IMR-90 (cell line): ENCODE measurements around the gene ARHGEF12. TPM values are rescaled to one million over a fixed set of nuclear protein-coding genes. Genes with fewer than 3 reads are reported as not detected.
A peak's percentile ranks its signal among the peaks of the same experiment; 100 is the strongest.

Experiments used
- ATAC-seq: fragments of 200-7000 bp; cut with Tn5 transposase; 2 replicates; pipeline ENCODE4 v1.9.1; 2020; ENCODE audit warnings: low read depth, mild to moderate bottlenecking, moderate library complexity
- BruUV-seq: library from RNA; stranded (reverse); fragments of 400-500 nt; replicated peaks from 2 replicates; lab custom pipeline; 2021; lab: Mats Ljungman, UMichigan
- CTCF ChIA-PET: fragments of 300-600 bp; formaldehyde crosslinking; extraction: SDS; loops from one replicate; lab custom pipeline; 2021; ENCODE audit warnings: antibody characterized with exemption; lab: Yijun Ruan, JAX
- POLR2A ChIA-PET: fragments of 300-600 bp; sonication (Branson Sonifier 250); formaldehyde crosslinking; loops from one replicate; lab custom pipeline; 2022; ENCODE audit warnings: antibody characterized with exemption; ENCODE audit not compliant: unreplicated experiment; lab: Charles Lee
- DNase-seq: peaks from one replicate; pipeline ENCODE4 v3.0.0; 2013
- H2AFZ ChIP-seq: replicated peaks from 2 replicates; pipeline ENCODE3; 2013; ENCODE audit warnings: low read length, mild to moderate bottlenecking; ENCODE audit not compliant: poor library complexity
- H2AK5ac ChIP-seq: 2 replicates; pipeline ENCODE4 v1.6.1; 2013; ENCODE audit warnings: low read depth, low read length, inconsistent platforms
- H2AK9ac ChIP-seq: replicated peaks from 2 replicates; pipeline ENCODE3; 2013; ENCODE audit warnings: mild to moderate bottlenecking, low read depth, low read length, moderate library complexity; ENCODE audit not compliant: poor library complexity
- H2BK120ac ChIP-seq: 2 replicates; pipeline ENCODE4 v1.6.1; 2013; ENCODE audit warnings: low read depth, low read length, inconsistent platforms
- H2BK15ac ChIP-seq: 3 replicates; pipeline ENCODE4 v1.6.1; 2013; ENCODE audit warnings: low read depth, low read length, inconsistent platforms
- H2BK20ac ChIP-seq: 2 replicates; pipeline ENCODE4 v1.6.1; 2013; ENCODE audit warnings: low read depth, mild to moderate bottlenecking, inconsistent platforms, low read length, moderate library complexity
- H2BK5ac ChIP-seq: 2 replicates; pipeline ENCODE4 v1.6.1; 2013; ENCODE audit warnings: mild to moderate bottlenecking, low read depth, low read length, inconsistent platforms; ENCODE audit not compliant: poor library complexity, severe bottlenecking
- H3K14ac ChIP-seq: replicated peaks from 2 replicates; pipeline ENCODE4 v1.6.1; 2013; ENCODE audit warnings: low read depth, low read length, inconsistent platforms
- H3K18ac ChIP-seq: 2 replicates; pipeline ENCODE4 v1.6.1; 2013; ENCODE audit warnings: low read depth, low read length, control low read depth
- H3K23ac ChIP-seq: 2 replicates; pipeline ENCODE4 v1.6.1; 2013; ENCODE audit warnings: low read depth, low read length, inconsistent platforms
- H3K27ac ChIP-seq: 2 replicates; pipeline ENCODE4 v1.5.1; 2013; ENCODE audit warnings: mild to moderate bottlenecking, control low read depth, low read length; ENCODE audit not compliant: insufficient read depth
- H3K27me3 ChIP-seq: 2 replicates; pipeline ENCODE4 v1.6.1; 2013; ENCODE audit warnings: low read length; ENCODE audit not compliant: control insufficient read depth, insufficient read depth
- H3K36me3 ChIP-seq: 2 replicates; pipeline ENCODE4 v1.6.1; 2013; ENCODE audit warnings: low read length, mixed read lengths; ENCODE audit not compliant: control insufficient read depth, insufficient read depth
- H3K4ac ChIP-seq: 2 replicates; pipeline ENCODE4 v1.6.1; 2013; ENCODE audit warnings: low read depth, low read length, inconsistent platforms
- H3K4me1 ChIP-seq: 2 replicates; pipeline ENCODE4 v1.6.1; 2013; ENCODE audit warnings: low read length, mixed read lengths; ENCODE audit not compliant: control insufficient read depth, insufficient read depth
- H3K4me2 ChIP-seq: 2 replicates; pipeline ENCODE4 v1.6.1; 2013; ENCODE audit warnings: low read depth, mild to moderate bottlenecking, control low read depth, low read length, moderate library complexity
- H3K4me3 ChIP-seq: 2 replicates; pipeline ENCODE4 v1.5.1; 2013; ENCODE audit warnings: low read depth, mild to moderate bottlenecking, control low read depth, low read length, moderate library complexity; ENCODE audit not compliant: insufficient read depth
- H3K56ac ChIP-seq: 2 replicates; pipeline ENCODE4 v1.6.1; 2013; ENCODE audit warnings: low read length, inconsistent platforms; ENCODE audit not compliant: insufficient read depth; ENCODE audit errors: extremely low read depth
- H3K79me1 ChIP-seq, 2 experiments: 2 replicates each; pipeline ENCODE4 v1.6.1; 2013; ENCODE audit warnings: low read length in 2 of 2, inconsistent platforms in 1 of 2, low read depth in 1 of 2
- H3K9ac ChIP-seq: 2 replicates; pipeline ENCODE4 v1.6.1; 2013; ENCODE audit warnings: low read depth, low read length, control low read depth
- H3K9me1 ChIP-seq: 2 replicates; pipeline ENCODE4 v1.6.1; 2013; ENCODE audit warnings: low read length, inconsistent platforms; ENCODE audit not compliant: insufficient read depth
- H3K9me3 ChIP-seq: 2 replicates; pipeline ENCODE4 v1.6.1; 2013; ENCODE audit warnings: low read length; ENCODE audit not compliant: control insufficient read depth, insufficient read depth
- H4K20me1 ChIP-seq: 2 replicates; pipeline ENCODE4 v1.6.1; 2013; ENCODE audit warnings: low read length, inconsistent platforms; ENCODE audit not compliant: insufficient read depth
- H4K5ac ChIP-seq: 2 replicates; pipeline ENCODE4 v1.6.1; 2013; ENCODE audit warnings: mild to moderate bottlenecking, low read depth, low read length, control low read depth
- H4K8ac ChIP-seq, 2 experiments: 2 replicates each; pipeline ENCODE4 v1.6.1; 2013; ENCODE audit warnings: low read depth in 2 of 2, low read length in 2 of 2, control low read depth in 1 of 2, inconsistent platforms in 1 of 2
- H4K91ac ChIP-seq: 2 replicates; pipeline ENCODE4 v1.6.1; 2013; ENCODE audit warnings: low read depth, low read length, inconsistent platforms; ENCODE audit not compliant: insufficient read depth
- BHLHE40 ChIP-seq: fragments of 150-350 bp; IDR thresholded peaks from 2 replicates; pipeline ENCODE4 v1.6.1; 2016; ENCODE audit warnings: mild to moderate bottlenecking, low read depth, low read length
- CEBPB ChIP-seq: IDR thresholded peaks from 2 replicates; pipeline ENCODE4 v1.6.1; 2012; ENCODE audit warnings: low read depth, low read length, improper control_type of control experiment
- CHD1 ChIP-seq: IDR thresholded peaks from 2 replicates; pipeline ENCODE4 v1.6.1; 2012; ENCODE audit warnings: low read depth, low read length, improper control_type of control experiment
- CTCF ChIP-seq: conservative IDR thresholded peaks from 2 replicates; pipeline ENCODE4 v1.5.1; 2012; ENCODE audit warnings: mild to moderate bottlenecking, low read depth, low read length, improper control_type of control experiment
- ELK1 ChIP-seq: fragments of 150-350 bp; IDR thresholded peaks from 2 replicates; pipeline ENCODE4 v1.6.1; 2016; ENCODE audit warnings: low read depth, mild to moderate bottlenecking, low read length, moderate library complexity, borderline replicate concordance
- FOS ChIP-seq: fragments of 150-350 bp; IDR thresholded peaks from 2 replicates; pipeline ENCODE4 v1.6.1; 2016; ENCODE audit warnings: low read depth, low read length
- MAFK ChIP-seq: IDR thresholded peaks from 2 replicates; pipeline ENCODE4 v1.6.1; 2012; ENCODE audit warnings: low read depth, low read length, improper control_type of control experiment
- MAZ ChIP-seq: IDR thresholded peaks from 2 replicates; pipeline ENCODE4 v1.6.1; 2012; ENCODE audit warnings: low read depth, mild to moderate bottlenecking, low read length, improper control_type of control experiment, moderate library complexity, borderline replicate concordance
- MXI1 ChIP-seq: IDR thresholded peaks from 2 replicates; pipeline ENCODE4 v1.6.1; 2012; ENCODE audit warnings: low read depth, mild to moderate bottlenecking, low read length, moderate library complexity, borderline replicate concordance
- NFE2L2 ChIP-seq: fragments of 150-350 bp; IDR thresholded peaks from 2 replicates; pipeline ENCODE4 v1.6.1; 2016; ENCODE audit warnings: low read depth, mild to moderate bottlenecking, low read length
- POLR2A ChIP-seq: IDR thresholded peaks from 2 replicates; pipeline ENCODE4 v1.6.1; 2012; ENCODE audit warnings: mild to moderate bottlenecking, low read depth, low read length
- RAD21 ChIP-seq: IDR thresholded peaks from 2 replicates; pipeline ENCODE4 v1.6.1; 2012; ENCODE audit warnings: low read length, improper control_type of control experiment
- RCOR1 ChIP-seq: IDR thresholded peaks from 2 replicates; pipeline ENCODE4 v1.6.1; 2012; ENCODE audit warnings: mild to moderate bottlenecking, low read length, improper control_type of control experiment; ENCODE audit not compliant: insufficient replicate concordance
- RFX5 ChIP-seq: IDR thresholded peaks from 2 replicates; pipeline ENCODE4 v1.8.0; 2012; ENCODE audit warnings: low read depth, mild to moderate bottlenecking, low read length, moderate library complexity
- SMC3 ChIP-seq: fragments of 150-350 bp; IDR thresholded peaks from 2 replicates; pipeline ENCODE4 v1.6.1; 2016; ENCODE audit warnings: low read depth, mild to moderate bottlenecking, antibody characterized with exemption, low read length, moderate library complexity
- USF2 ChIP-seq: fragments of 150-350 bp; IDR thresholded peaks from 2 replicates; pipeline ENCODE4 v1.6.1; 2017; ENCODE audit warnings: mild to moderate bottlenecking, antibody characterized with exemption, low read length, low read depth
- WGBS, 2 experiments: methylation state at CpG; one replicate each; pipeline versions ENCODE4 v1.1.5 to v1.1.7; 2013; ENCODE audit warnings: missing lambda C conversion rate in 2 of 2; ENCODE audit not compliant: insufficient read length in 1 of 2; ENCODE audit errors: extremely low coverage in 2 of 2; 5-methylcytosine and 5-hydroxymethylcytosine counted together
- dilution Hi-C: fragments of 300-500 bp; cut with HindIII; formaldehyde crosslinking; loops from one replicate; pipeline ENCODE4 v1.14.3; 2018; ENCODE audit warnings: low sequenced_read_pairs; ENCODE audit not compliant: unreplicated experiment
- in situ Hi-C: fragments of 300-500 bp; cut with MboI; formaldehyde crosslinking; loops from 3 replicates; pipeline ENCODE4 v1.14.3; 2019; ENCODE audit warnings: low sequenced_read_pairs, inconsistent platforms, mixed read lengths
- intact Hi-C: fragments of 100-400 bp; cut with micrococcal nuclease; formaldehyde crosslinking; loops from 2 replicates; pipeline ENCODE4 v1.10.0; 2022
- polyA plus RNA-seq, 3 experiments: library from polyadenylated mRNA; depleted of rRNA; stranded (reverse); fragments of >200 nt; gene quantifications; 2 replicates each; pipeline ENCODE4 v1.2.3, GENCODE V29; 2012; ENCODE audit warnings: low replicate concordance in 1 of 3
- total RNA-seq: library from RNA; depleted of rRNA; stranded (reverse); fragments of >200 nt; gene quantifications from 2 replicates; pipeline ENCODE4 v1.2.3, GENCODE V29; 2012

ARHGEF12 gene
- total and polyA plus RNA-seq, 2 of the 4 experiments (the other 2 are of a cell fraction): 25.5 to 115 TPM

GRCh38 chr11:120327311-120327710 is 8.9 kb upstream of the ARHGEF12 start:
- Histone ChIP-seq H3K9me3 (no peaks in the 10 kb centered on the region), H4K5ac (peak overlapping the region; percentile 25; the same call in 1 of the 2 replicates), H2BK20ac (no peak overlapping the region), H2AK5ac (peak overlapping the region; percentile 67; the same call in 1 of the 2 replicates), H3K27ac (peak overlapping the region; percentile 52; the same call in 1 of the 2 replicates), H3K9ac (no peak overlapping the region), H3K14ac (0 out of 2 replicates have a peak overlapping the region, but pooled peaks have one; percentile 34), H3K9me1 (peaks cover 18% of the 10 kb centered on the region), H2BK120ac (no peak overlapping the region), H4K91ac (no peak overlapping the region), H3K56ac (no peak overlapping the region), H2AK9ac (no peak overlapping the region), H3K23ac (no peak overlapping the region), H4K20me1 (peaks cover 4% of the 10 kb centered on the region; the same call in 1 of the 2 replicates), H2AFZ (no peak overlapping the region), H3K79me1 (peaks cover 30 to 50% of the 10 kb centered on the region in 2 experiments), H3K4ac (no peak overlapping the region), H3K4me2 (0 out of 2 replicates have a peak overlapping the region, but pooled peaks have one; percentile 26), H3K4me3 (no peak overlapping the region), H3K27me3 (no peaks in the 10 kb centered on the region), H2BK5ac (peak overlapping the region; percentile 67), H2BK15ac (no peak overlapping the region), H3K4me1 (peaks cover 15% of the 10 kb centered on the region), H3K18ac (no peak overlapping the region), H4K8ac (no peak overlapping the region; a peak in 1 of 4 replicates), H3K36me3 (peaks cover 9% of the 10 kb centered on the region)
- no peak for ATAC-seq
- TF ChIP-seq FOS: no peak
- TF ChIP-seq MXI1: no peak
- TF ChIP-seq RAD21: no peak
- TF ChIP-seq RCOR1: no peak
- TF ChIP-seq ELK1: no peak
- TF ChIP-seq CTCF: no peak
- TF ChIP-seq NFE2L2: no peak
- no peak for TF ChIP-seq USF2
- no peak for TF ChIP-seq MAZ
- TF ChIP-seq CEBPB: no peak
- no peak for TF ChIP-seq MAFK
- no peak for TF ChIP-seq SMC3
- no peak for TF ChIP-seq POLR2A
- TF ChIP-seq CHD1: no peak
- TF ChIP-seq RFX5: no peak
- no peak for TF ChIP-seq BHLHE40
- CTCF ChIA-PET: interaction anchor here (1.3 kb wide), 1 partner anchor 24 kb away, joined by 5 read pairs; no protein-coding TSS in a partner anchor
- dilution Hi-C loops: no loop called here
- 90% methylated on average over 2 of the region's 4 CpGs; no CpG with 5 or more reads in 1 of the 2 experiments for WGBS, 2 experiments
- no TSS peak for BruUV-seq
- DNase-seq: no peak
- POLR2A ChIA-PET: no interaction called here
- in situ Hi-C loops: loop anchor here (25.0 kb wide), 1 partner anchor 110 kb away; no protein-coding TSS in a partner anchor
- intact Hi-C loops: no loop called here
